ENCODE data around the gene SYNE3. TPM values are rescaled to one million over a fixed set of nuclear protein-coding genes. Genes with fewer than 3 reads are reported as not detected.
A peak's percentile ranks its signal among the peaks of the same experiment; 100 is the strongest.

SYNE3 gene, protein sequence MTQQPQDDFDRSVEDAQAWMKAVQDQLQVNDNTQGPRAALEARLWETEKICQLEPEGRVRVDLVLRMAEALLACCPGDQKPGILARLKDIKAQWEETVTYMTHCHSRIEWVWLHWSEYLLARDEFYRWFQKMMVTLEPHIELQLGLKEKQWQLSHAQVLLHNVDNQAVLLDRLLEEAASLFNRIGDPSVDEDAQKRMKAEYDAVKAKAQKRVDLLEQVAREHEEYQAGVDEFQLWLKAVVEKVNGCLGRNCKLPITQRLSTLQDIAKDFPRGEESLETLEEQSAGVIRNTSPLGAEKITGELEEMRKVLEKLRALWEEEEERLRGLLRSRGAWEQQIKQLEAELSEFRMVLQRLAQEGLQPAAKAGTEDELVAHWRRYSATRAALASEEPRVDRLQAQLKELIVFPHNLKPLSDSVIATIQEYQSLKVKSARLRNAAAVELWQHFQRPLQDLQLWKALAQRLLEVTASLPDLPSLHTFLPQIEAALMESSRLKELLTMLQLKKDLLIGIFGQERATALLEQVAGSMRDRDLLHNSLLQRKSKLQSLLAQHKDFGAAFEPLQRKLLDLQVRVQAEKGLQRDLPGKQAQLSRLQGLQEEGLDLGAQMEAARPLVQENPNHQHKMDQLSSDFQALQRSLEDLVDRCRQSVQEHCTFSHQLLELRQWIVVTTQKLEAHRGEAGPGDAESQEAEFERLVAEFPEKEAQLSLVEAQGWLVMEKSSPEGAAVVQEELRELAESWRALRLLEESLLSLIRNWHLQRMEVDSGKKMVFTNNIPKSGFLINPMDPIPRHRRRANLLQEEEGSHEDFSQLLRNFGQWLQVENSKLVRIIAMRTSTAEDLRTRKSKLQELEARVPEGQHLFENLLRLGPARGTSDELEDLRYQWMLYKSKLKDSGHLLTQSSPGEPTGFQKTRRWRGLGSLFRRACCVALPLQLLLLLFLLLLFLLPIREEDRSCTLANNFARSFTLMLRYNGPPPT
- 10 to 100 TPM; 21.6 to 22.8 TPM for total RNA-seq

DNA sequence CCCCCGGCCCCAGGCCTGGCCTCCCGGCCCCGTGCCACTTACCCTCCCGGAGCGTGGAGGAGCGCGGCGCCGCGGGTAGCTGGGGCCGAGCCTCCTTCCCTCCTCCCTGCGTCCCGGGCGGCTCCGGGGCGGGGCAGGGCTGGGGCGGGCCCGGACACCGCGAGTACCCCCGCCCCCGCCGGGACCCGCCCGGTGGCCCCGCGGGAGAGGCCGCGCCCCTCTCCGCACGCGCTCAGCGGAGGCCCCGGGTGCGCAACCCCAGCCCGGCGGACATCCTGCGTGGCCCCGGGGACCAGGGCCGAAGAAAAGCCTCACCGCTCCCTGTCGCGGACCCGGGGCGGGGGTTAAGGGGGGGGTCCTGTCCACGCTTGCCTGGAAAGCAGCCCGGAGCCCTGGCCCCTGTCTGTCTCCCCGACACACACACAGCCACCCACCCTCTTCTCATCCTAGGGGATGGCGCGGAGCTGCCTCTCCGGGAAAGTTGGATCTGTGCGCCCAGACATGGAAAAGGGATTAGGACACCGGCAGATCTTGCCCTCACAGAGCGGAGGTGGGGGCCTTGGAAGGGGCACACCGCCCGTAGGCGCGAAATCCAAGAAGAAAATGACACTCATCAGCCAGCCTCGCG is at the start of gene SYNE3:
Gene SYNE3, minus strand, starts transcription at position 97 of the 628 bp plus-strand sequence. CDS start 40,829 bp downstream, outside the sequence.
- DNase-seq = peak; percentile 50
- no peaks in the 10 kb centered on the region for H3K27me3 Mint-ChIP-seq (ENCODE audit: low read depth)
- peaks cover 62% of the 10 kb centered on the region for H3K4me1 Mint-ChIP-seq (ENCODE audit: low read depth)
- peak within 1 kb of the TSS; percentile 80 for H3K4me3 Mint-ChIP-seq
- H3K9me3 Mint-ChIP-seq = no peaks in the 10 kb centered on the region
- intact Hi-C loops (cut with micrococcal nuclease) = loop anchor here (1.0 to 5.0 kb wide), 3 partner anchors 8 to 34 kb away; no protein-coding TSS in a partner anchor
- CTCF ChIA-PET = interaction anchor here (1.1 to 4.3 kb wide), 5 partner anchors 11 to 75 kb away, joined by 4 to 29 read pairs (median 11); no protein-coding TSS in a partner anchor
- peak within 1 kb of the TSS; percentile 79 for H3K27ac Mint-ChIP-seq
- peaks cover 2% of the 10 kb centered on the region for H3K36me3 Mint-ChIP-seq (ENCODE audit: low read depth)

DNA sequence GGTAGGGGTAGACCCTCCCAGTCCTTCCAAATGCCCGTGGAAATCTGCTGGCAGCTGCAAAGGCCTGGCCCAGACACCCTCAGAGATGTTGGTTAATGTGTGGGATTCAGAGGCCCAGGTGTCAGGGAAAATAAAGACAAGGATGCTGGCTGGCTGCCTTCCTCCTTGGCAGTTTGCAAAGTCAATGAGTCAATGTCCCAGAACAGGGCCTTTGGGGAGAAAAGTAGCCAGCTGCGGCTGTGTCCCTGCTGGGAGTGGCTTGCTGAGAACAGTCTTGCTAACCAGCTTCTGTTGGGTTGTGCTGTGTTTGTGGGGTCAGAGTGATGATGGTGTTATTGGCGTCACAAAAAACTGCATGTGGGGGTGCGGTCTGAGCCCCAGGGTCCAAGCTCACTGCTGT is 47.6 kb upstream of the SYNE3 start:
- H3K4me3 Mint-ChIP-seq = no peak overlapping the region
- peaks cover 2% of the 10 kb centered on the region for H3K27me3 Mint-ChIP-seq (ENCODE audit: low read depth)
- no peaks in the 10 kb centered on the region for H3K36me3 Mint-ChIP-seq (ENCODE audit: low read depth)
- H3K4me1 Mint-ChIP-seq (ENCODE audit: low read depth) = no peaks in the 10 kb centered on the region
- intact Hi-C loops (cut with micrococcal nuclease) = loop anchor here (10.0 kb wide), 1 partner anchor 711 kb away; no protein-coding TSS in a partner anchor
- DNase-seq = no peak
- no peak overlapping the region for H3K27ac Mint-ChIP-seq
- no peaks in the 10 kb centered on the region for H3K9me3 Mint-ChIP-seq
- CTCF ChIA-PET = interaction anchor here (3.1 kb wide), 1 partner anchor 210 kb away, joined by 21 read pairs; no protein-coding TSS in a partner anchor

DNA sequence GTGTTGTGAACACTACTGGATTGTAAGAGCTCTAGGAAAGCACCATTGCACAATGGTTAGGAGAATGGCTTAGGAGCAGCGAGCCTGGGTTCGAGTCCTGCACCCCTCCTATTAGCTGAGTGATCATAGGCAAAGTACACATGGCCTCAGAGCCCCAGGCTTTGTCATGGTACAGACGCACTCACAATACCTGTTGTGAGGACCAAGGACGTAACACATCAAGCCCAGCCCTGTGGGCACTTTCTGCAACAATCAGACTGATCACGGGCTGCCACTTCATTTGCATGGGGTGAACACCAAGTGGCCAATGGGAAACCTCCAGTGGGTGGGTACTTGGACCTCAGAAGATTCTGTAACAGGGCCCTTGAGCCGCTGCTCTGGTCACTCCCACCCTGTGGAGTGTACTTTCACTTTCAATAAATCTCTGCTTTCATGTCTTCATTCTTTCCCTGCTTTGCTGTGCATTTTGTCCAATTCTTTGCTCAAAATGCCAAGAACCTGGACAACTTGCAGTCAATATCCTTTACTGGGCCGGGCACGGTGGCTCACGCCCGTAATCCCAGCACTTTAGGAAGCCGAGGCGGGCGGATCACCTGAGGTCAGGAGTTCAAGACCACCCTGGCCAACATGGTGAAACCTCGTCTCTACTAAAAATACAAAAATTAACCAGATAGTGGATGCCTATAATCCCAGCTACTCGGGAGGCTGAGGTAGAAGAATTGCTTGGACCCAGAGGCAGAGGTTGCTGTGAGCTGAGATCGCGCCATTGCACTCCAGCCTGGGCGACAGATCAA is 46.6 kb upstream of the SYNE3 start:
- intact Hi-C loops (cut with micrococcal nuclease) = loop anchor here (10.0 kb wide), 1 partner anchor 712 kb away; no protein-coding TSS in a partner anchor
- CTCF ChIA-PET = interaction anchor here (0.6 to 3.1 kb wide), 4 partner anchors 122 to 456 kb away, joined by 3 to 21 read pairs (median 4); no protein-coding TSS in a partner anchor

DNA sequence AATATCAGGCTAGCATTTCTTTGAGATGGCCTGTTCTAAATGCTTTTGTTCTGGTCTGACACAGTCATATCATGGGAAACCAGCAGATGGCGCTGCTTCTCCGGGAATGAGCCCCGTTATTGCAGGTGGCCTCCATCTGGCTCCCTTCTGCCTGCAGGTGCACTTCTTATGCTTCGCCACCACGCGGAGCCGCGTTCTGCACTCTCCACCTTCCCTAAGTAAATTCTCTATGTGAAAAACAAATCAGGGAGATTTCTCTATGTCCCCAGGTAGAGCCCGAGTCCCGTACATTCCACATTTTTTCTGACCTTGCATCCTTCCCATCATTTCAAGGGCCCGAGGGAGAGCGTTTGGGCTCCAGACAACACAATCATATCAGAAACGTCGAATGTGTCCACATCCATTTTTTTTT is 44.6 kb upstream of the SYNE3 start:
- H3K27ac Mint-ChIP-seq = no peak overlapping the region
- H3K27me3 Mint-ChIP-seq (ENCODE audit: low read depth) = peaks cover 2% of the 10 kb centered on the region
- no peaks in the 10 kb centered on the region for H3K36me3 Mint-ChIP-seq (ENCODE audit: low read depth)
- no peaks in the 10 kb centered on the region for H3K9me3 Mint-ChIP-seq
- DNase-seq = peak; percentile 96
- H3K4me3 Mint-ChIP-seq = no peak overlapping the region
- intact Hi-C loops (cut with micrococcal nuclease) = loop anchor here (1.0 to 10.0 kb wide), 5 partner anchors 123 to 714 kb away; no protein-coding TSS in a partner anchor
- CTCF ChIA-PET = interaction anchor here (0.7 to 3.1 kb wide), 9 partner anchors 13 to 438 kb away, joined by 3 to 21 read pairs (median 4); no protein-coding TSS in a partner anchor
- H3K4me1 Mint-ChIP-seq (ENCODE audit: low read depth) = no peaks in the 10 kb centered on the region

More for the DNA sequence above, 46.6 kb upstream of the SYNE3 start:
- no peaks in the 10 kb centered on the region for H3K36me3 Mint-ChIP-seq (ENCODE audit: low read depth)
- H3K4me1 Mint-ChIP-seq (ENCODE audit: low read depth) = no peaks in the 10 kb centered on the region
- no peak overlapping the region for H3K4me3 Mint-ChIP-seq
- H3K27me3 Mint-ChIP-seq (ENCODE audit: low read depth) = peaks cover 2% of the 10 kb centered on the region
- no peak for DNase-seq
- no peak overlapping the region for H3K27ac Mint-ChIP-seq
- H3K9me3 Mint-ChIP-seq = no peaks in the 10 kb centered on the region

DNA sequence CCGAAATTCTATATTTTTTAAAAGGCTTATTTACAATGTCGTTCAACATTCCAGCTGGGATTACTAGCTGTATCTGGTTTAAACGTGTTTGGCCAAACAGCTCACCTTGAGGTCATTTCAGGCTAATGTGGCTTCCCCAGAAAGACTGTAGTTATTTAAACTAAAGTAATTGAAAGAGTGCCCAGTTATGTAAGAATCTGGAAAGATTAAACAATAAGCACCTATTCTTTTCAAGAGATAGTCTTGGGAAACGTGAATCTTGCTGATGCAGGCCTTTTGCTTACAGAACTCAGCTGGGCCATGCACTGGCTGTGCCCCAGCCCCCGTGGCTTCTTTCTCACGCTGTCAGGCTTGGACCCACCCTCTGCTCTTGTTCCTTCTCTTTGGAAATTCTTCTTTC is 42.8 kb upstream of the SYNE3 start:
- no peaks in the 10 kb centered on the region for H3K4me1 Mint-ChIP-seq (ENCODE audit: low read depth)
- no peaks in the 10 kb centered on the region for H3K36me3 Mint-ChIP-seq (ENCODE audit: low read depth)
- no peak overlapping the region for H3K27ac Mint-ChIP-seq
- no peaks in the 10 kb centered on the region for H3K9me3 Mint-ChIP-seq
- no peak overlapping the region for H3K4me3 Mint-ChIP-seq
- intact Hi-C loops (cut with micrococcal nuclease) = no loop called here
- CTCF ChIA-PET = interaction anchor here (0.5 to 2.0 kb wide), 15 partner anchors 20 to 519 kb away, joined by 3 to 11 read pairs (median 4); no protein-coding TSS in a partner anchor
- DNase-seq = no peak
- H3K27me3 Mint-ChIP-seq (ENCODE audit: low read depth) = peaks cover 2% of the 10 kb centered on the region

DNA sequence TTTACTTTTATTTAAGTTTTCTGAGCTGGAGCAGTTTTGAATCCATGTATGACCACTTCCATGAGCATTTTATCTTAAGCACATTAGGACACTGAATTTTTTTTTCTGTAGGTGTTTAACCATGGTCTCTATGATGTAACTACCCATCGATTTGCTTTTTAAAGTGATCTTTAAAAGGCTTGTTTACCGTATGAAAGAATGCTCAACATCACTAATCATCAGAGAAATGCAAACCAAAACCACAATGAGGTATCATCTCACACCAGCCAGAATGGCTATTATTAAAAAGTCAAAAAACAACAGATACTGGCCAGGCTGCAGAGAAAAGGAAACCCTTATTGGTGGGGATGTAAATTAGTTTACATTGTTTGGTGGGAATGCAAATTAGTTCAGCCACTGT is 41.4 kb upstream of the SYNE3 start:
- H3K4me1 Mint-ChIP-seq (ENCODE audit: low read depth) = no peaks in the 10 kb centered on the region
- peaks cover 2% of the 10 kb centered on the region for H3K27me3 Mint-ChIP-seq (ENCODE audit: low read depth)
- CTCF ChIA-PET = interaction anchor here (1.0 to 1.2 kb wide), 2 partner anchors 16 to 125 kb away, joined by 3 to 5 read pairs; no protein-coding TSS in a partner anchor
- no peaks in the 10 kb centered on the region for H3K36me3 Mint-ChIP-seq (ENCODE audit: low read depth)
- H3K9me3 Mint-ChIP-seq = no peaks in the 10 kb centered on the region
- no peak for DNase-seq
- intact Hi-C loops (cut with micrococcal nuclease) = no loop called here
- H3K27ac Mint-ChIP-seq = no peak overlapping the region
- no peak overlapping the region for H3K4me3 Mint-ChIP-seq

DNA sequence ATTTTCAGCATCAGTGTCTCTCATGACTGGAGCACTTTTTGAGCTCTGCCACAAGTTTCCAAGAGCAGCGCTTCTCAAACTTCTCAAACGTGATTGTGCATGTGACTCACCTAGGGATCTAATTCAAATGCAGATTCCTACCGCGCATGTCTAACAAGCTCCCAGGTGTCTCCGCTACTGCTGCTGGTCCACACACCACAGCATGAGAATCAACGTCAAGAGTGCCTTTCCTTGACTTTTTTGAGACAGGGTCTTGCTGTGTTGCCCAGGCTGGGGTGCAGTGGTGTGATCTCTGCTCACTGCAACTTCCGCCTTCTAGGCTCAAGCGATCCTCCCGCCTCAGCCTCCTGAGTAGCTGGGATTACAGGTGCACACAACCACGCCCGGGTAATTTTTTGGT is 40.8 kb upstream of the SYNE3 start:
- H3K4me3 Mint-ChIP-seq = no peak overlapping the region
- H3K27ac Mint-ChIP-seq = no peak overlapping the region
- H3K36me3 Mint-ChIP-seq (ENCODE audit: low read depth) = no peaks in the 10 kb centered on the region
- intact Hi-C loops (cut with micrococcal nuclease) = no loop called here
- DNase-seq = no peak
- CTCF ChIA-PET = interaction anchor here (0.7 to 1.2 kb wide), 3 partner anchors 16 to 130 kb away, joined by 3 to 5 read pairs (median 4); no protein-coding TSS in a partner anchor
- H3K4me1 Mint-ChIP-seq (ENCODE audit: low read depth) = no peaks in the 10 kb centered on the region
- H3K9me3 Mint-ChIP-seq = no peaks in the 10 kb centered on the region
- peaks cover 2% of the 10 kb centered on the region for H3K27me3 Mint-ChIP-seq (ENCODE audit: low read depth)

DNA sequence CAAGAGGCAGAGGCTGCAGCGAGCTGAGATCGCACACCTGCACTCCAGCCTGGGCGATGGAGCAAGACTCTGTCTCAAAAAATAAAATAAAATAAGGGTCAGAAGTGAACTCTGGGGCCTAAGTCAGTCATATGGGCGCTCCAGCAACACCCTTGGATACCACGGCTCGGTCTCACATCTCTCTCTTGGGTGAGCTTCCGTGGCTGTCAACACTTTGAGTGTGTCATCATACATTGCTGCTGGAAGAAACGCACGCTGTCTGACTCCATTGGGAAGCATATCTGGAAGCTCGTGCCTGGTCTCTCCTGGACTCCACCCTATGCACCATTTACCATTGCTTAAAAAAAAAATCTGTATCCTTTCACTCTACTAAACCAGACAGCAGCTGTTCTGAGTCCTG is 38.6 kb upstream of the SYNE3 start:
- Mint-ChIP-seq H3K4me1 (ENCODE audit: low read depth) (no peaks in the 10 kb centered on the region), H3K9me3 (peaks cover 2% of the 10 kb centered on the region), H3K27ac (no peak overlapping the region), H3K4me3 (no peak overlapping the region), H3K36me3 (ENCODE audit: low read depth) (peaks cover 2% of the 10 kb centered on the region), H3K27me3 (ENCODE audit: low read depth) (no peaks in the 10 kb centered on the region)
- intact Hi-C loops (cut with micrococcal nuclease) = no loop called here
- DNase-seq = no peak
- CTCF ChIA-PET = interaction anchor here (0.9 kb wide), 1 partner anchor 128 kb away, joined by 3 read pairs; no protein-coding TSS in a partner anchor

DNA sequence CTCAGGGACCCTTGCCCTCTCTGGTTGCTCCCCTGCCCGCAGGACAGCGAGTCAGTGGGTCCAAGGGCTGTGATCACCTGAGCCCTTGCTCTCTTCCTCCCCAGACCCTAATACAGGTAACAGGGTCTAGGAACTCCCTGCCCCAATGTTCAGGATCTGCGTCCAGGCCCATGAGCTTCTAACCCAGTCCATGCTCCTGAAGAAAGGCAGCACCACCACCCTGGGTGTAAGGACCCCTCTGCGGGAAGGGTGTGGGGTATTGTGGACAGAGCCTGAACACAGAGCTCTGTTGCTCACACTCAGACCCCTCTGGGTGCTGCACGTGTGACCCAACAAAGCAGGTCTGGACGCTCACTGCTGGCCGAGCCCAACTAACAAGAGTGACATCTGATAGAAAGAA is 36.7 kb upstream of the SYNE3 start:
- CTCF ChIA-PET = interaction anchor here (0.8 kb wide), 1 partner anchor 9 kb away, joined by 3 read pairs; no protein-coding TSS in a partner anchor
- no peak overlapping the region for H3K27ac Mint-ChIP-seq
- H3K9me3 Mint-ChIP-seq = peaks cover 2% of the 10 kb centered on the region
- peaks cover 7% of the 10 kb centered on the region for H3K36me3 Mint-ChIP-seq (ENCODE audit: low read depth)
- intact Hi-C loops (cut with micrococcal nuclease) = no loop called here
- H3K27me3 Mint-ChIP-seq (ENCODE audit: low read depth) = no peaks in the 10 kb centered on the region
- no peak for DNase-seq
- no peaks in the 10 kb centered on the region for H3K4me1 Mint-ChIP-seq (ENCODE audit: low read depth)
- H3K4me3 Mint-ChIP-seq = no peak overlapping the region

DNA sequence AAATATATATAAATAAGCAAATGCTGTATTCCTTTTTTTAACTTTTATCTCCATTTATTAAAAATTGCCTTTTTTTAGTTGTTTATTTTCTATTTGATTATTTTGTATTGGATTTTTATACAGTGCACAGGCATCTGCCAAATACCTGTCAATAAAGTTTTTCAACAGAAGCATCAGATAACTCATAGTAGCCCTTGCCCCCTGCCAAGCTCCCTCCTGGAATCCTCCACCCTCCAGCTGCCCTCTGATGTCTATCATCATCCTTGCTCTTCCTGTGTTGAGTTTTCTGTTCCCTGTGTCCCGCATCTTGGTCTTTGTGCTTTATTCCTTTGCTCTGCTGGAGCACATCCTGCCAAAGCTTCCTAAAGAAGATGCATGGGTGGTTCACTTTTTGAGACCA is 35.0 kb upstream of the SYNE3 start:
- H3K4me3 Mint-ChIP-seq = no peak overlapping the region
- H3K4me1 Mint-ChIP-seq (ENCODE audit: low read depth) = no peaks in the 10 kb centered on the region
- CTCF ChIA-PET = no interaction called here
- no peak overlapping the region for H3K27ac Mint-ChIP-seq
- intact Hi-C loops (cut with micrococcal nuclease) = no loop called here
- peaks cover 2% of the 10 kb centered on the region for H3K9me3 Mint-ChIP-seq
- H3K27me3 Mint-ChIP-seq (ENCODE audit: low read depth) = no peaks in the 10 kb centered on the region
- H3K36me3 Mint-ChIP-seq (ENCODE audit: low read depth) = peaks cover 8% of the 10 kb centered on the region
- DNase-seq = no peak

All from activated naive CD4-positive, alpha-beta T cell treated with anti-CD3 and anti-CD28 coated beads for 36 hours (primary cell).